ENCODE results near the gene ZBTB7B.

The ZBTB7B gene

DNA sequence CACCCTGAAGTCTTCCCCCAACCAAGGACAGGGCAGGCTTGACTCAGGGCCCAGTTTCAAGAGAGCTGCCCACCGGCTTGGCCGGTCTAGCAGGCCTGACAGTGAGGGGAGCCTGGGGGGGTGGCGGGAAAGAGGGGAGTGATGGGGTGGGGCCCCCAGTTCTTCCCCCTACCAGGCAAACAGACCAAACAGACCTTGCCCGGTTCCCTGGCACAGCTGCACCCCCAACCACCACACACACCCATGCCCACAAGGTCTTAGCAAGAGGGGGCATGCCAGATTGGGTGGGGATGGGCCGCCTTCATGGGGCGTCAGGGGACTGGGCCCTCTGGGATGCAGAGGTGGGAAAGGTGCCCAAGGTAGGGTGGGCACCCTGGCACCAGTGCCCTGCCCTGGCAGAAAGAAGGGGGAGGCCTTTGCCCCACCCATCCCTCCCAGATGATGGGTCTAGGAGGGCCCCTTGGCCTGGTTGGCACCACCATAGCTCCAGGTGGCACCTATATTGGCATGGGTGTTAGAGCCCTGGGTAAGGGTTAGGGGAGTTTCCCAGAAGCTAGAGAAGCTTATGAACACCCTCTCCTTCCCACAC is 8.9 kb downstream of the ZBTB7B start:
- no peak overlapping the region for H3K4me3 ChIP-seq (ENCODE audit: low read length)
- TF ChIP-seq, protein P1, sequence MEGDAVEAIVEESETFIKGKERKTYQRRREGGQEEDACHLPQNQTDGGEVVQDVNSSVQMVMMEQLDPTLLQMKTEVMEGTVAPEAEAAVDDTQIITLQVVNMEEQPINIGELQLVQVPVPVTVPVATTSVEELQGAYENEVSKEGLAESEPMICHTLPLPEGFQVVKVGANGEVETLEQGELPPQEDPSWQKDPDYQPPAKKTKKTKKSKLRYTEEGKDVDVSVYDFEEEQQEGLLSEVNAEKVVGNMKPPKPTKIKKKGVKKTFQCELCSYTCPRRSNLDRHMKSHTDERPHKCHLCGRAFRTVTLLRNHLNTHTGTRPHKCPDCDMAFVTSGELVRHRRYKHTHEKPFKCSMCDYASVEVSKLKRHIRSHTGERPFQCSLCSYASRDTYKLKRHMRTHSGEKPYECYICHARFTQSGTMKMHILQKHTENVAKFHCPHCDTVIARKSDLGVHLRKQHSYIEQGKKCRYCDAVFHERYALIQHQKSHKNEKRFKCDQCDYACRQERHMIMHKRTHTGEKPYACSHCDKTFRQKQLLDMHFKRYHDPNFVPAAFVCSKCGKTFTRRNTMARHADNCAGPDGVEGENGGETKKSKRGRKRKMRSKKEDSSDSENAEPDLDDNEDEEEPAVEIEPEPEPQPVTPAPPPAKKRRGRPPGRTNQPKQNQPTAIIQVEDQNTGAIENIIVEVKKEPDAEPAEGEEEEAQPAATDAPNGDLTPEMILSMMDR (conservative IDR thresholded peaks at IDR 0.05; ENCODE audit: low read length): no peak
- no peak for DNase-seq (ENCODE audit: low read depth)

DNA sequence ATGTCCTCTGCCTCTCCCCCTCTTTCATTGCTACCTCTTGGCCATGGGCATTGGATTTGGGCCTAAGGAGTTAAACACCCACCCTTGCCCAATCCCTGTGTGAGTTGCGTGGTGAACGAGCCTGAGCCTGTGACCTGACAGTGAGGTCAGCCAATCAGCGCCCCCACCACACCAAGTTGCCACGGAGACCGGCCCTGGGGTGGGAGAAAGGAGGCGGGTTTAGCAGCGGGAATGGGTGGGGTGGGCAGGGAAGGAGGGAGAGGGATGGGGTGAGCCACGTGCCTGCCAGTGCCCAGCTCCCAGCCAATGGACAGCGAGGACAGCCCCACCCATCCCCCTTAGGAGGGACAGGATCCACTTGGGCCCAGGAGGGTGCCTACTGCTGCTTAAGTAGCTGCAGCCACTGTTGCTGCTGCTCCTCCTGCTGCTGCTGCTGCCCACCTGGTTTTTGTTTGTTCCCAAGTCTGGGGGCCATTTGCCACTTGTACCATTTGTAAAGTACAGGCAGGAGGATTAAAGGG is 9.5 kb downstream of the ZBTB7B start:
- H3K4me3 ChIP-seq (ENCODE audit: low read length): no peak overlapping the region
- TF ChIP-seq, protein P1 (conservative IDR thresholded peaks at IDR 0.05; ENCODE audit: low read length): no peak
- DNase-seq (ENCODE audit: low read depth): peak; percentile 54

DNA sequence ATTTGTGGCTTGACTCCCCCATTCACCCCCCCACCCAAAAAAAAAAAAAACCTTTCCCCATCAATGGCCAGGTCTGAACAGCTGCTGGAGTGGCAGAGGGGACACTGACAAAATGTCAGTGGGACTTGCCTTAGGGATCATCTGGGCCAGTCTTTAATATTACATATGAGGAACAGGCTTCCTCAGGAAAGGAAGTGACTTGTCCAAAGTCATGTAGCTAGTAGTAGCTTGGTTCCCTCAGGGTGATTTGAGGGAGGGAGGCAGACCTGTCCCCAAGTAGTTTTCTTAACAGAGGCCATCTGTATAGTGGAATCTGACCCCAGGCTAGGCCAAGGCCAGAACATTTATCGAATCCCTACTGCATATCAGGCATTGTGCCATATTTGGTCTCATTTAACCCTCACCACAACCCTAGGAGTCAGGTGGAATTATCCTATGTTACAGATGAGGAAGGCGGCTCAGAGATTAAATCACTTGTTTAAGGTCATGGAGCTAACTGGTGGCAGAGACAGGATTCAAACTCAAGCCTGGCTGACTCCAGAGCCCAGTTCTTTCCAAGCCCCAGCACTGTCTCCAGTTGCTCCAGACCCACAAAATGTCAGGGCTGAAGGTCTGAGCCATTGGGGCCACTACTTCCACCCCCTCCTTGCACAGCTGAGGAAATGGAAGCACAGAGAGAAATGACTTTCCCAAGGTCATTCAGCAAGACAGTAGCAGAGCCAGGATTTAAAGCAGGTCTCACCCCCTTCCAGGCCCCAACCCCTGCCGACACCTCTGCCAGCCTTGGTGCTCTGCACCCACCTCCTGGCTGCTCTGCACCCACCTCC is 10.4 kb downstream of the ZBTB7B start:
- no peak overlapping the region for H3K4me3 ChIP-seq (ENCODE audit: low read length)
- TF ChIP-seq, protein P1 (conservative IDR thresholded peaks at IDR 0.05; ENCODE audit: low read length): no peak
- DNase-seq (ENCODE audit: low read depth): no peak

DNA sequence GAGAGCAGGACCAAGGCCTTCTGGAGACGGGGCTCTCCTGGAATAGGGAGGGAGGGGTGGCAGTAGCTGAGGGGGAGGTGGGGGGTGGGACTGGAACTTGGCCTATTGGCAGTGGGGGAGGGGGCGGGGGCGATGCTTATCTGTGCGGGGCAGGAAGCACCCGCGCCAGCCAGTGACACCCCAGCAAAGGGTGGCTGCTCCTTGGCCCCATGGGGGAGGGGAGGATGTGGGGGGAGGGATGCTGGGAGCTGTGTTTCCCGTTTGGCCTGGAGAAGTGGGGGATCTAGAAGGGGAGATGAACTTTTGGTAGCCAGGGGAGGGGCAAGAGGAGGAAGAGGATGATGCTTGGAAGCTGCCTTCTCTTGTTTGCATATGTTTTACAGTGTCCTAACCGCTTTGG is 11.0 kb downstream of the ZBTB7B start:
- TF ChIP-seq, protein P1 (conservative IDR thresholded peaks at IDR 0.05; ENCODE audit: low read length): no peak
- DNase-seq (ENCODE audit: low read depth): no peak
- H3K4me3 ChIP-seq (ENCODE audit: low read length): no peak overlapping the region

DNA sequence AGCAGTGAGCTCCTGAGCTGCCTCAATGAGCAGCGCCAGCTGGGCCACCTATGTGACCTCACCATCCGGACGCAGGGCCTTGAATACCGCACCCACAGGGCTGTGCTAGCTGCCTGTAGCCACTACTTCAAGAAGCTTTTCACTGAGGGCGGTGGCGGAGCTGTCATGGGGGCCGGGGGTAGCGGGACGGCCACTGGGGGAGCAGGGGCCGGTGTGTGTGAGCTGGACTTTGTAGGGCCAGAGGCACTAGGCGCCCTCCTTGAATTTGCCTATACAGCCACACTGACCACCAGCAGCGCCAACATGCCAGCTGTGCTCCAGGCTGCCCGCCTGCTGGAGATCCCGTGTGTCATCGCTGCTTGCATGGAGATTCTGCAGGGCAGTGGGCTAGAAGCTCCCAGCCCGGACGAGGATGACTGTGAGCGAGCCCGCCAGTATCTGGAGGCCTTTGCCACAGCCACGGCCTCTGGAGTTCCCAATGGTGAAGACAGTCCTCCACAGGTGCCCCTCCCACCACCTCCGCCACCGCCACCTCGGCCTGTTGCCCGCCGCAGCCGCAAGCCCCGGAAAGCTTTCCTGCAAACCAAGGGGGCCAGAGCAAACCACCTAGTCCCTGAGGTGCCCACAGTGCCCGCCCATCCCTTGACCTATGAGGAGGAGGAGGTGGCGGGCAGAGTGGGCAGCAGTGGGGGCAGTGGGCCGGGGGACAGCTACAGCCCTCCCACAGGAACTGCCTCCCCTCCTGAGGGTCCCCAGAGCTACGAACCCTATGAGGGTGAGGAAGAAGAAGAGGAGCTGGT is 12.3 kb downstream of the ZBTB7B start:
- TF ChIP-seq, protein P1 (conservative IDR thresholded peaks at IDR 0.05; ENCODE audit: low read length): no peak
- H3K4me3 ChIP-seq (ENCODE audit: low read length): no peak overlapping the region
- no peak for DNase-seq (ENCODE audit: low read depth)

DNA sequence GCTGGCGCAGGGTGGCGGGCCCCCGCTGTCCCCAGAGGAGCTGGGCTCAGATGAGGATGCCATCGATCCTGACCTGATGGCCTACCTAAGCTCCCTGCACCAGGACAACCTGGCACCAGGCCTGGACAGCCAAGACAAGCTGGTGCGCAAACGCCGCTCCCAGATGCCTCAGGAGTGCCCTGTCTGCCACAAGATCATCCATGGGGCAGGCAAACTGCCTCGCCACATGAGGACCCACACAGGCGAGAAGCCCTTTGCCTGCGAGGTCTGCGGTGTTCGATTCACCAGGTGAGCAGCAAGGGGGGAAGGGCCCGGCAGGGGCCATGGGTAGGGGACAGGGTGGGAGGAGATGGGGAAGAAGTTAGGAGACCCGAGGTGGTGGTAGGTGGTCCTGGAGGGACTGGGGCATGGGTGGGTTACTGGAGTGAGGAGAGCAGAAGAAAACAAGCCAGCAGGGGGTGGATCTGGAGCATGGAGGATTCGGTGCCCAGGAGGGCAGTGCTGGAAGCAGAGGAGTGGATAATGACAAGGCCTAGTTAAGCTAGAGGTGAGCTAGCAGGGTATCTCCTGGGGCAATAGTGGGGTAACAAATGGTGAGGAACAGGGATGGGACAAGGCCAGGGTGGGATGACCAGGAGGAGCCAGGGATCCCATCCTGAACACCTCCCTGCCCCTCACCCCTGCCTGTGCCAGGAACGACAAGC is 13.1 kb downstream of the ZBTB7B start:
- DNase-seq (ENCODE audit: low read depth): no peak
- H3K4me3 ChIP-seq (ENCODE audit: low read length): no peak overlapping the region
- TF ChIP-seq, protein P1 (conservative IDR thresholded peaks at IDR 0.05; ENCODE audit: low read length): no peak

Measured in AG10803 (cell line).